ENCODE results near the gene ZSWIM1. TPM values are rescaled to one million over a fixed set of nuclear protein-coding genes. Genes with fewer than 3 reads are reported as not detected.

Gene ZSWIM1
- polyA plus RNA-seq, 1 donor (not counting 4 experiments of a cell fraction or from before 2014, with no cell fraction given) = 4.4 TPM

- DNase-seq (ENCODE audit: low read depth, low spot score) (no peak), FAIRE-seq (no peak)
- no peak overlapping the region for H3K4me3 ChIP-seq (ENCODE audit: control insufficient read depth in 2 of 3, extremely low read depth in 1 of 3, insufficient read depth in 2 of 3, low read depth in 1 of 3, low read length in 3 of 3)
- no peak overlapping the region for H2AFZ ChIP-seq (ENCODE audit: control insufficient read depth, low read length)
- H3K36me3 ChIP-seq (ENCODE audit: control insufficient read depth in 2 of 2, extremely low read depth in 1 of 2, insufficient read depth in 2 of 2, low read length in 2 of 2) = no peaks in the 10 kb centered on the region
- H3K4me1 ChIP-seq (ENCODE audit: control insufficient read depth, extremely low read depth, insufficient read depth, low read length) = no peaks in the 10 kb centered on the region
- H4K20me1 ChIP-seq (ENCODE audit: control insufficient read depth, extremely low read depth, insufficient read depth, low read length) = no peaks in the 10 kb centered on the region
- no peaks in the 10 kb centered on the region for H3K9me1 ChIP-seq (ENCODE audit: control insufficient read depth, extremely low read depth, insufficient read depth, low read length)
- H3K27me3 ChIP-seq (ENCODE audit: control insufficient read depth, extremely low read depth, insufficient read depth, low read length) = peaks cover 2% of the 10 kb centered on the region
- no peaks in the 10 kb centered on the region for H3K9me3 ChIP-seq (ENCODE audit: control insufficient read depth, low read depth, low read length)
- TF ChIP-seq, protein P1, sequence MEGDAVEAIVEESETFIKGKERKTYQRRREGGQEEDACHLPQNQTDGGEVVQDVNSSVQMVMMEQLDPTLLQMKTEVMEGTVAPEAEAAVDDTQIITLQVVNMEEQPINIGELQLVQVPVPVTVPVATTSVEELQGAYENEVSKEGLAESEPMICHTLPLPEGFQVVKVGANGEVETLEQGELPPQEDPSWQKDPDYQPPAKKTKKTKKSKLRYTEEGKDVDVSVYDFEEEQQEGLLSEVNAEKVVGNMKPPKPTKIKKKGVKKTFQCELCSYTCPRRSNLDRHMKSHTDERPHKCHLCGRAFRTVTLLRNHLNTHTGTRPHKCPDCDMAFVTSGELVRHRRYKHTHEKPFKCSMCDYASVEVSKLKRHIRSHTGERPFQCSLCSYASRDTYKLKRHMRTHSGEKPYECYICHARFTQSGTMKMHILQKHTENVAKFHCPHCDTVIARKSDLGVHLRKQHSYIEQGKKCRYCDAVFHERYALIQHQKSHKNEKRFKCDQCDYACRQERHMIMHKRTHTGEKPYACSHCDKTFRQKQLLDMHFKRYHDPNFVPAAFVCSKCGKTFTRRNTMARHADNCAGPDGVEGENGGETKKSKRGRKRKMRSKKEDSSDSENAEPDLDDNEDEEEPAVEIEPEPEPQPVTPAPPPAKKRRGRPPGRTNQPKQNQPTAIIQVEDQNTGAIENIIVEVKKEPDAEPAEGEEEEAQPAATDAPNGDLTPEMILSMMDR (optimal IDR thresholded peaks at IDR 0.05 in 1 of 3, IDR thresholded peaks at IDR 0.05 in 1 of 3, conservative IDR thresholded peaks at IDR 0.05 in 1 of 3; ENCODE audit: extremely low read depth in 1 of 3, insufficient read depth in 2 of 3, low read length in 3 of 3) = no peak
- no peak for TF ChIP-seq EZH2 (IDR thresholded peaks at IDR 0.05; ENCODE audit: low read length)
- dilution Hi-C loops (cut with MboI; ENCODE audit: extremely low pct_ligation_motif_present, low sequenced_read_pairs) = no loop called here
- H3K79me2 ChIP-seq (ENCODE audit: control insufficient read depth, insufficient read depth, low read length) = no peaks in the 10 kb centered on the region
- H3K9ac ChIP-seq (ENCODE audit: control insufficient read depth, extremely low read depth, insufficient read depth, low read length) = no peak overlapping the region
- H3K27ac ChIP-seq (ENCODE audit: control insufficient read depth, insufficient read depth, low read length) = no peak overlapping the region
- H3K4me2 ChIP-seq (ENCODE audit: control insufficient read depth, extremely low read depth, insufficient read depth, low read depth, low read length) = no peak overlapping the region
These were observed 40.5 kb downstream of the ZSWIM1 start for GRCh38 chr20:45921337-45922189.

DNA sequence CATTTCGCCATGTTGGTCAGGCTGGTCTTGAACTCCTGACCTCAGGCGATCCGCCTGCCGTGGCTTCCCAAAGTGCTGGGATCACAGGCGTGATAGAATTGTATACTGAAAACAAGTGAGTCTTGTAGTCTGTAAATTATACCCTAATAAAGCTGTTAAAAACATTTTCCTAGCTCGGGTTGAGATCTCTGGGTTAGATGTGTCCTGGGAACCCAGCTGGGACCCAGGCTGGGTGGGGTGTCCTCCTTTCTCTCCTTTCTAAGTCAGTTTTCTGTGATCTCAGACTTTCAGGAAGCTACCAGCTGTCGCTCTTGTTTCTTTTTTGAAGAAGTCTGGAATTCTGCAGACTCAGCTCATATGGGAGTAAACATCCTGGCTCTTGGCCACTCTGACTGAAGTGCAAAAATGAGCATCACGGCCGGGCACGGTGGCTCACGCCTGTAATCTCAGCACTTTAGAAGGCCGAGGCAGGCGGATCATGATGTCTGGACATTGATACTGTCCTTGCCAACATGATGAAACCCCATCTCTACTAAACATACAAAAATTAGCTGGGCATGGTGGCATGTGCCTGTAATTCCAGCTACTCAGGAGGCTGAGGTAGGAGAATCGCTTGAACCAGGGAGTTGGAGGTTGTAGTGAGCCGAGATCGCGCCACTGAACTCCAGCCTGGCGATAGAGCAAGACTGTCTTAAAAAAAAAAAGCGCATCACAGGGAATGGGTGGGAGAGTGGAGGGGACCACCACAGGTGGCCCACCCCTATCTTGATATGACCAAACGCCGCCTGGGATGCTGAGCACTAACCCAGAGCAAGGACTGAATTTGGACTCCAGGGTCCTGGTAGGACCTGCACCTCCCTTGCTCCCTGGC lies 43.6 kb downstream of the ZSWIM1 start:
- Histone ChIP-seq H3K9ac (ENCODE audit: control insufficient read depth, extremely low read depth, insufficient read depth, low read length) (no peak overlapping the region), H3K9me1 (ENCODE audit: control insufficient read depth, extremely low read depth, insufficient read depth, low read length) (no peaks in the 10 kb centered on the region), H4K20me1 (ENCODE audit: control insufficient read depth, extremely low read depth, insufficient read depth, low read length) (no peaks in the 10 kb centered on the region), H3K4me1 (ENCODE audit: control insufficient read depth, extremely low read depth, insufficient read depth, low read length) (no peaks in the 10 kb centered on the region), H3K27ac (ENCODE audit: control insufficient read depth, insufficient read depth, low read length) (no peak overlapping the region), H3K27me3 (ENCODE audit: control insufficient read depth, extremely low read depth, insufficient read depth, low read length) (peaks cover 2% of the 10 kb centered on the region), H3K9me3 (ENCODE audit: control insufficient read depth, low read depth, low read length) (no peaks in the 10 kb centered on the region), H2AFZ (ENCODE audit: control insufficient read depth, low read length) (no peak overlapping the region), H3K36me3 (ENCODE audit: control insufficient read depth in 2 of 2, extremely low read depth in 1 of 2, insufficient read depth in 2 of 2, low read length in 2 of 2) (no peaks in the 10 kb centered on the region), H3K79me2 (ENCODE audit: control insufficient read depth, insufficient read depth, low read length) (no peaks in the 10 kb centered on the region), H3K4me2 (ENCODE audit: control insufficient read depth, extremely low read depth, insufficient read depth, low read depth, low read length) (no peak overlapping the region), H3K4me3 (ENCODE audit: control insufficient read depth in 2 of 3, extremely low read depth in 1 of 3, insufficient read depth in 2 of 3, low read depth in 1 of 3, low read length in 3 of 3) (no peak overlapping the region)
- no peak for TF ChIP-seq EZH2 (IDR thresholded peaks at IDR 0.05; ENCODE audit: low read length)
- TF ChIP-seq, protein P1 (optimal IDR thresholded peaks at IDR 0.05 in 1 of 3, IDR thresholded peaks at IDR 0.05 in 1 of 3, conservative IDR thresholded peaks at IDR 0.05 in 1 of 3; ENCODE audit: extremely low read depth in 1 of 3, insufficient read depth in 2 of 3, low read length in 3 of 3) = no peak
- DNase-seq (ENCODE audit: low read depth, low spot score) (no peak), FAIRE-seq (no peak)
- dilution Hi-C loops (cut with MboI; ENCODE audit: extremely low pct_ligation_motif_present, low sequenced_read_pairs) = no loop called here
